Mucosa of descending colon (tissue), 3 donors: Measurements from ENCODE around the gene GFRA4. TPM values are rescaled to one million over a fixed set of nuclear protein-coding genes. Genes with fewer than 3 reads are reported as not detected.
A peak's percentile ranks its signal among the peaks of the same experiment; 100 is the strongest.

Experiments
- ATAC-seq: fragments of 200-7000 bp; cut with Tn5 transposase; one replicate; pipeline ENCODE4 v1.9.1; 2020; ENCODE audit warnings: mild to moderate bottlenecking, moderate library complexity
- DNase-seq, 3 donors: peaks; one replicate each; pipeline ENCODE4 v3.0.0-alpha.2; 2020
- H3K36me3 ChIP-seq: fragments of 200-600 bp; one replicate; pipeline ENCODE4 v1.8.0; 2021; ENCODE audit warnings: low read depth, mild to moderate bottlenecking
- H3K4me1 ChIP-seq: fragments of 200-600 bp; one replicate; pipeline ENCODE4 v1.8.0; 2021; ENCODE audit warnings: low read depth, mild to moderate bottlenecking
- H3K4me3 ChIP-seq: fragments of 200-600 bp; one replicate; pipeline ENCODE4 v1.8.0; 2021; ENCODE audit warnings: mild to moderate bottlenecking
- H3K9me3 ChIP-seq: fragments of 200-600 bp; one replicate; pipeline ENCODE4 v1.8.0; 2021; ENCODE audit warnings: mild to moderate bottlenecking
- CTCF ChIP-seq: fragments of 200-600 bp; IDR thresholded peaks from one replicate; pipeline ENCODE4 v1.8.0; 2022; ENCODE audit warnings: antibody characterized with exemption, mild to moderate bottlenecking
- intact Hi-C, 2 donors: fragments of 100-400 bp; cut with DNase I in 1 of 2; cut with micrococcal nuclease in 1 of 2; formaldehyde crosslinking; loops; one replicate each; pipeline versions ENCODE4 v1.11.0 to v1.11.1; 2022; cut with DNase I, micrococcal nuclease
- long read RNA-seq, 2 donors: library from polyadenylated mRNA; unstranded; transcript quantifications; one replicate each; pipeline ENCODE4 v2.0.0, GENCODE V29; 2019 to 2021
- total RNA-seq, 3 donors: library from RNA; stranded (reverse); fragmentation: NEBNext Ultra II Directional in 2 of 3; extraction: Animal tissue kit (Norgen Biotek cat#: 25700) in 2 of 3; gene quantifications; one replicate each; pipeline versions ENCODE4 v1.2.1 to v1.2.4, GENCODE V29; 2021 to 2023
- donor health status: DM: no; HTN: no; CAD: no; lungs with moderate emphysema.
- donor health status: DM: no; HTN: no; CAD: no.
- donor health status: DM: no; HTN: yes; CAD: no.

GFRA4 gene
- not detected for total RNA-seq
- long read RNA-seq, donor 1 = 0 reads
- long read RNA-seq, donor 2 = 0 reads

GRCh38 chr20:3663031-3663701 is at the start of gene GFRA4:
Gene GFRA4, minus strand, starts transcription at chr20:3663399. Its CDS starts 0 bp downstream, at chr20:3663399.
- no peak for TF ChIP-seq CTCF
- no peak for ATAC-seq
- intact Hi-C loops = no loop called here
- Histone ChIP-seq H3K4me1 (peaks cover 3% of the 10 kb centered on the region), H3K4me3 (no peak within 1 kb of the TSS), H3K36me3 (no peaks in the 10 kb centered on the region), H3K9me3 (no peaks in the 10 kb centered on the region)
- peak in 1 of 3 donors; percentile 29 for DNase-seq

- no peak within 1 kb of the TSS for H3K4me3 ChIP-seq
- H3K9me3 ChIP-seq = no peaks in the 10 kb centered on the region
- ATAC-seq (peak; percentile 40), DNase-seq (peak in 2 of 3 donors; percentile 40 to 51)
- no peak for TF ChIP-seq CTCF
- H3K4me1 ChIP-seq = no peaks in the 10 kb centered on the region
- intact Hi-C loops = loop anchor here (5.0 kb wide), 1 partner anchor 35 kb away; no protein-coding TSS in a partner anchor
- H3K36me3 ChIP-seq = no peaks in the 10 kb centered on the region
Measured at GRCh38 chr20:3712279-3712873, 49.2 kb upstream of the GFRA4 start, which contains the start of gene SIGLEC1. Gene SIGLEC1, minus strand, starts transcription at chr20:3712600. Its CDS starts 5,472 bp downstream, at chr20:3707128.

GRCh38 chr20:3711484-3711941 is 48.3 kb upstream of the GFRA4 start:
- Histone ChIP-seq H3K4me1 (no peaks in the 10 kb centered on the region), H3K9me3 (no peaks in the 10 kb centered on the region), H3K36me3 (no peaks in the 10 kb centered on the region), H3K4me3 (no peak overlapping the region)
- DNase-seq (no peak), ATAC-seq (no peak)
- TF ChIP-seq CTCF = no peak
- intact Hi-C loops = loop anchor here (5.0 kb wide), 1 partner anchor 34 kb away; no protein-coding TSS in a partner anchor

GRCh38 chr20:3710703-3711483 is 47.7 kb upstream of the GFRA4 start:
- TF ChIP-seq CTCF = peak; percentile 87
- no peaks in the 10 kb centered on the region for H3K36me3 ChIP-seq
- ATAC-seq = peak; percentile 71
- H3K4me3 ChIP-seq = no peak overlapping the region
- intact Hi-C loops = loop anchor here (5.0 kb wide), 1 partner anchor 34 kb away; no protein-coding TSS in a partner anchor
- no peaks in the 10 kb centered on the region for H3K4me1 ChIP-seq
- no peaks in the 10 kb centered on the region for H3K9me3 ChIP-seq
- peak in 2 of 3 donors; percentile 79 to 82 for DNase-seq

- Histone ChIP-seq H3K36me3 (no peaks in the 10 kb centered on the region), H3K4me1 (no peaks in the 10 kb centered on the region), H3K4me3 (no peak overlapping the region), H3K9me3 (no peaks in the 10 kb centered on the region)
- DNase-seq (peak in 1 of 3 donors; percentile 27), ATAC-seq (peak; percentile 6)
- TF ChIP-seq CTCF = no peak
- intact Hi-C loops = loop anchor here (5.0 kb wide), 1 partner anchor 33 kb away; no protein-coding TSS in a partner anchor
Measured at GRCh38 chr20:3710011-3710466, 46.8 kb upstream of the GFRA4 start.
